ENCODE measurements around the gene LYSMD1.

Gene LYSMD1

DNA sequence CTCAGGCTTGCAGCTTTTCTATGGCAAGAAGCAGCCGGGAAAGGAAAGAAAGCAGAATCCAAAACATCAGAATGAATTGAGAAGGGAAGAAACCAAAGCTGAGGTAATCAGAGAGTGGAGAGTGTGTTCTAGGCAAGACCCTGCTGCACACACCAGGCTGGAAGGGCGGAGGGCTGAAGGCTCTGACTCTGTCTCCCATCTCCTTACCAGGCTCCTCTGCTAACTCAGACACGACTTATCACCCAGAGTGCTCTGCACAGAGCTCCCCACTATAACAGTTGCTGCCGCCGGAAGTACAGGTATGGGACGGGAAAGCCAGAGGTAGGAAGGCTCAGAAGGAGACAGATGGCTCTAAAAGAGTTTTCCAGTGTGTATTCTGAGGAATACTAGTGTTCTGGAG lies 1.4 kb upstream of the LYSMD1 start:
- DNase-seq (ENCODE audit: extremely low read depth, insufficient read length): no peak
- Histone ChIP-seq H3K4me3 (replicated peaks; ENCODE audit: low read depth, low read length) (peak overlapping the region; percentile 66), H3K27me3 (replicated peaks; ENCODE audit: control insufficient read depth, insufficient read depth, low read length) (no peaks in the 10 kb centered on the region), H3K36me3 (ENCODE audit: control insufficient read depth, insufficient read depth, low read length) (peaks cover 13% of the 10 kb centered on the region)
- TF ChIP-seq, protein P1, sequence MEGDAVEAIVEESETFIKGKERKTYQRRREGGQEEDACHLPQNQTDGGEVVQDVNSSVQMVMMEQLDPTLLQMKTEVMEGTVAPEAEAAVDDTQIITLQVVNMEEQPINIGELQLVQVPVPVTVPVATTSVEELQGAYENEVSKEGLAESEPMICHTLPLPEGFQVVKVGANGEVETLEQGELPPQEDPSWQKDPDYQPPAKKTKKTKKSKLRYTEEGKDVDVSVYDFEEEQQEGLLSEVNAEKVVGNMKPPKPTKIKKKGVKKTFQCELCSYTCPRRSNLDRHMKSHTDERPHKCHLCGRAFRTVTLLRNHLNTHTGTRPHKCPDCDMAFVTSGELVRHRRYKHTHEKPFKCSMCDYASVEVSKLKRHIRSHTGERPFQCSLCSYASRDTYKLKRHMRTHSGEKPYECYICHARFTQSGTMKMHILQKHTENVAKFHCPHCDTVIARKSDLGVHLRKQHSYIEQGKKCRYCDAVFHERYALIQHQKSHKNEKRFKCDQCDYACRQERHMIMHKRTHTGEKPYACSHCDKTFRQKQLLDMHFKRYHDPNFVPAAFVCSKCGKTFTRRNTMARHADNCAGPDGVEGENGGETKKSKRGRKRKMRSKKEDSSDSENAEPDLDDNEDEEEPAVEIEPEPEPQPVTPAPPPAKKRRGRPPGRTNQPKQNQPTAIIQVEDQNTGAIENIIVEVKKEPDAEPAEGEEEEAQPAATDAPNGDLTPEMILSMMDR (IDR thresholded peaks at IDR 0.05; ENCODE audit: insufficient read depth, low read length, poor library complexity, severe bottlenecking): no peak

DNA sequence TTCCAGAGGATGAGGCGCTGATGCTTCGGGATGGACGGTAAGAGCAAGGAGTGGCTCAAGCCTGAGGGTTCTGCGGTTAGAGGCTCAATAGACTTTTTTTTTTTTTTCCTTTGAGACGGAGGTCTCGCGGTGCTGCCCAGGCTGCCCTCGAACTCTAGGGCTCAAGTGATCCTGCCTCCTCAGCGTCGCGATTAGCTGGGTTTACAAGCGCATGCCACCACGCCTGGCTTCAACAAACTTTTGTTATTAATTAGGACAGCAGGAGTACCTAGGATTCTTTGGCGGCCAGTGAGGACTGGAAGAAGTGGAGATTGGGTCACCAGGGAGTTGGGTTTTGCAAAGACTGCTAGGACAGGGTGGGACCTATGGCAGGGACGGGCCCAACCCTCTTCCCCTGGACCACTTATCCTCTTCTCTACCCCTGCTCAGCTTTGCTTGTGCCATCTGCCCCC lies 829 bp upstream of the LYSMD1 start:
- no peak for DNase-seq (ENCODE audit: extremely low read depth, insufficient read length)
- Histone ChIP-seq H3K27me3 (replicated peaks; ENCODE audit: control insufficient read depth, insufficient read depth, low read length) (no peaks in the 10 kb centered on the region), H3K4me3 (replicated peaks; ENCODE audit: low read depth, low read length) (peak overlapping the region; percentile 66), H3K36me3 (ENCODE audit: control insufficient read depth, insufficient read depth, low read length) (peaks cover 13% of the 10 kb centered on the region)
- TF ChIP-seq, protein P1 (IDR thresholded peaks at IDR 0.05; ENCODE audit: insufficient read depth, low read length, poor library complexity, severe bottlenecking): no peak

DNA sequence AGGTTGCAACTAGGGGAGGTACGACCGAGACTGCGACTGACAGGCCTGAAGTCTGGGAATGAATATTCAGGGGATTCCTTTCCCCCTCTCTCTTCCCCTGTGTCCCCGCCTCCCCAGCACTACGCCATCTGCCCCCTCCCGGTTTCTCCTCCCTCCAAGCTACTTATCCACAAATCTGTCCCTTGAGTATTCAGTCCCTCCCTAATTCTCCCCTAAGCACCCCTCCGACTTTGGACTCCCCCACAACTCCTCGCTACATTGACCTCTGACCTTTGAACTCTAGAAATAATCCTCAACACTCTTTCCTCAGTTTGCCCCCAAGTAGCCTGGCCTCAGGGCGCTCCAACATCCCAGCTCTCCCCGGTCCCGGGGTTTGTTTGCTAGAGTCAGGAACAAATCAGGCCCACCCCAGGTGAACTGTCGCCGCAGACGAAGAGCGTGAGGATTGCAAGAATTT lies 393 bp downstream of the LYSMD1 start:
- H3K4me3 ChIP-seq (replicated peaks; ENCODE audit: low read depth, low read length): peak overlapping the region; percentile 69
- peaks cover 6% of the 10 kb centered on the region for H3K36me3 ChIP-seq (ENCODE audit: control insufficient read depth, insufficient read depth, low read length)
- no peak for DNase-seq (ENCODE audit: extremely low read depth, insufficient read length)
- H3K27me3 ChIP-seq (replicated peaks; ENCODE audit: control insufficient read depth, insufficient read depth, low read length): no peaks in the 10 kb centered on the region
- TF ChIP-seq, protein P1 (IDR thresholded peaks at IDR 0.05; ENCODE audit: insufficient read depth, low read length, poor library complexity, severe bottlenecking): no peak

DNA sequence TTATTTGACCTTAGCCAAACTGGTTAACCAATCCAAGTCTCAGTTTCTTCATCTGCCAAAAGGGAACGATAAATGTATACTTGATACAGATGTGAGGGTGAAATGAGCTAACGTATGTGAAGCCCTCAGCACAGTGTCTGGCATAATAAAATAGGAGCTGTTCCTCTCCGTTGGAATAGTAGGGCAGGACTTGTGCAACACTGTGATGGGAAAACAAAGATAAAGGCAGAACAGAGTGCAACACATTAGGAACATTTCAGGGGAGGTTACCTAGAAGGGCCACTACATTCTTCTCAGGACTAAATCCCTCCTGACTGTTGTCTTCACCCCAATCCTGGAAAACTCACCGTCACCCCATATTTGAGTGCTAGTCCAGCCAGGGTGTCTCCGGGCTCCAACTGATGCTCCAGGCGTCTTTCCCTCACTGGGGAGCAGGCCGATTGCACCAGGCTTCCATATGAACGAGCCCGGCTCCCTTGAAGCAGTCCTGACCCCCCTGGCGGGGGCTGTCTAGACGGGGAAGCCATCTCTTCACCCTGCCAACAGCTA lies 896 bp downstream of the LYSMD1 start:
- no peak for DNase-seq (ENCODE audit: extremely low read depth, insufficient read length)
- H3K4me3 ChIP-seq (replicated peaks; ENCODE audit: low read depth, low read length): peak overlapping the region; percentile 69
- TF ChIP-seq, protein P1 (IDR thresholded peaks at IDR 0.05; ENCODE audit: insufficient read depth, low read length, poor library complexity, severe bottlenecking): no peak
- H3K27me3 ChIP-seq (replicated peaks; ENCODE audit: control insufficient read depth, insufficient read depth, low read length): no peaks in the 10 kb centered on the region
- peaks cover 6% of the 10 kb centered on the region for H3K36me3 ChIP-seq (ENCODE audit: control insufficient read depth, insufficient read depth, low read length)

DNA sequence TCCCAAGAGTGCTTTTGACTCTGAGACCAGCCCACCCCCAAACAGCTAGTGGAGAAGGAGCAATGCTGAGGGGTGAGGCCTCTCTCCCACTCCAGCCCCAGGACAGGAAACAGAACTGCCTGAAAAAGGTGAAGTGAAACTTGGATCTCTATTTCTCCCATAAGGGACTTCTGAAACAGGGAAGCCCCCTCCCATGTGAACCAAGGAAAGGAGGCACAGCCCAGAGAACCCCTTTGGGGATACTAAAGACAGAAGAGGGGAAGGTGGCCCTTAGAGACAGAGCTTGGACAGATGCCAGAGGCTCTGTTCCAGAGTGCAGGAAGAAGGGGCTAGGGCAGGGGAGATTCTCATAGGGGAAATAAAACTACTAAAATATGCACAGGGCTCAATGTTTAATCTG lies 6.3 kb downstream of the LYSMD1 start:
- H3K36me3 ChIP-seq (ENCODE audit: control insufficient read depth, insufficient read depth, low read length): peaks cover 2% of the 10 kb centered on the region; the same call in 1 of the 2 replicates
- DNase-seq (ENCODE audit: extremely low read depth, insufficient read length): no peak
- H3K27me3 ChIP-seq (replicated peaks; ENCODE audit: control insufficient read depth, insufficient read depth, low read length): no peaks in the 10 kb centered on the region
- TF ChIP-seq, protein P1 (IDR thresholded peaks at IDR 0.05; ENCODE audit: insufficient read depth, low read length, poor library complexity, severe bottlenecking): no peak
- H3K4me3 ChIP-seq (replicated peaks; ENCODE audit: low read depth, low read length): no peak overlapping the region
